KMS-11 (cell line): Measurements from ENCODE around the gene TSPAN18.

ENCODE experiments used
- H2AFZ ChIP-seq: fragments of 200-600 bp; sonication (generic); 2 replicates; pipeline ENCODE4 v1.6.1; 2016; ENCODE audit warnings: antibody characterized with exemption, mixed run types, low read depth
- H3K27ac ChIP-seq: fragments of 200-600 bp; sonication (generic); 2 replicates; pipeline ENCODE4 v1.6.1; 2016; ENCODE audit warnings: mild to moderate bottlenecking, mixed run types
- H3K27me3 ChIP-seq: fragments of 200-600 bp; sonication (generic); 2 replicates; pipeline ENCODE4 v1.6.1; 2017; ENCODE audit warnings: mild to moderate bottlenecking, low read depth, mixed run types, moderate library complexity; ENCODE audit not compliant: insufficient read depth
- H3K36me3 ChIP-seq: fragments of 200-600 bp; sonication (generic); 2 replicates; pipeline ENCODE4 v1.6.1; 2017; ENCODE audit warnings: mild to moderate bottlenecking, mixed run types; ENCODE audit not compliant: insufficient read depth
- H3K4me1 ChIP-seq: fragments of 200-600 bp; sonication (generic); 2 replicates; pipeline ENCODE4 v1.6.1; 2016; ENCODE audit warnings: mild to moderate bottlenecking, low read depth, mixed run types; ENCODE audit not compliant: poor library complexity, severe bottlenecking
- H3K4me2 ChIP-seq: fragments of 200-600 bp; sonication (generic); 2 replicates; pipeline ENCODE4 v1.7.0; 2016; ENCODE audit warnings: mild to moderate bottlenecking, mixed run types
- H3K4me3 ChIP-seq: fragments of 200-600 bp; sonication (generic); IDR thresholded peaks from 2 replicates; pipeline ENCODE4 v1.6.1; 2017; ENCODE audit warnings: low read depth, low read length, mixed read lengths; ENCODE audit not compliant: insufficient read depth
- H3K79me2 ChIP-seq: fragments of 200-600 bp; sonication (generic); 2 replicates; pipeline ENCODE4 v1.6.1; 2016; ENCODE audit warnings: low read depth, mixed run types; ENCODE audit not compliant: insufficient read depth
- H3K9ac ChIP-seq: fragments of 200-600 bp; sonication (generic); 2 replicates; pipeline ENCODE4 v1.6.1; 2016; ENCODE audit warnings: mild to moderate bottlenecking, mixed run types
- H4K20me1 ChIP-seq: fragments of 200-600 bp; sonication (generic); 2 replicates; pipeline ENCODE4 v1.6.1; 2016; ENCODE audit warnings: mild to moderate bottlenecking, mixed run types; ENCODE audit not compliant: insufficient read depth
- TF ChIP-seq, protein P1 (sequence below): fragments of 200-600 bp; sonication (generic); conservative IDR thresholded peaks from 2 replicates; pipeline ENCODE4 v1.6.1; 2017; ENCODE audit warnings: low read depth, mild to moderate bottlenecking, antibody characterized with exemption, low read length, moderate library complexity, mixed read lengths

Gene TSPAN18

DNA sequence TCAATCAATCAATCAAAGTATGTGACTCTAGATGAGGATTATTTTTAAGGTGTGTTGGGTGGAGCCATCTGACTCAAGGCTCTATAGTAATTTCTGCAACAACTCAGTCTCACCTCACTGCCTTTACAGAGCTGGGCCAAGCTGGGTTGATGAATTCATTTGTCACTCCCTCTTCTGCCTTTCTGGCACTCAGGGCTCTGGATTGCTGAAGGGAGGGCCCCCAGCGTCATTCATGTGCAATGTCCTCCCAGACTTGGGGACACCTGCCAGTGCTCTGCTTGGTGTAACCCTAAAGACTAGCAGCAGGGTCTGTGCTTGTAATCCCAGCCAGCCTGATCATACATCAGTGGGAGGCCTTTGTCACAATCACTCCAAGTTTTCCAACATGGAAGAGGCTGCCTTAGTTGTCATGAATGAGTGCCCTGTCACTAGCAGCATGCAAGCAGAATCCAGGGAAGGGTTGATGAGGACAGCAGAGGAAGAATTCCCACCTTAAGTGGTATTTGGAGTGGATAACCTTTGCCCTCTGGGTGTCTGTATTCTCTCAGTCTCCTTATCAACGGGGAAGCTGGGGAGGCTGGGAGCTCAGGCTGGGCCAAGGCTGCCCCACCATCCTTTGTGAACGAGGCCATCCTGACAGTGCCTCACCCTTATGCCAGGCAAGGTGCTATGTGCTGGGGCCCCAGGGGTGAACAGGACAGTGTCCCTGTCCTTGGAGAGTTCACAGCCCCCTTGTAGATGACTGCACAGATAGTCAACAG is 225.9 kb downstream of the TSPAN18 start:
- no peak overlapping the region for H3K27ac ChIP-seq
- H3K4me3 ChIP-seq: no peak overlapping the region
- H4K20me1 ChIP-seq: no peaks in the 10 kb centered on the region
- no peaks in the 10 kb centered on the region for H3K79me2 ChIP-seq
- H3K4me2 ChIP-seq: no peak overlapping the region
- H2AFZ ChIP-seq: no peak overlapping the region
- no peaks in the 10 kb centered on the region for H3K36me3 ChIP-seq
- no peaks in the 10 kb centered on the region; the same call in 1 of the 2 replicates for H3K27me3 ChIP-seq
- no peak overlapping the region for H3K9ac ChIP-seq
- TF ChIP-seq, protein P1, sequence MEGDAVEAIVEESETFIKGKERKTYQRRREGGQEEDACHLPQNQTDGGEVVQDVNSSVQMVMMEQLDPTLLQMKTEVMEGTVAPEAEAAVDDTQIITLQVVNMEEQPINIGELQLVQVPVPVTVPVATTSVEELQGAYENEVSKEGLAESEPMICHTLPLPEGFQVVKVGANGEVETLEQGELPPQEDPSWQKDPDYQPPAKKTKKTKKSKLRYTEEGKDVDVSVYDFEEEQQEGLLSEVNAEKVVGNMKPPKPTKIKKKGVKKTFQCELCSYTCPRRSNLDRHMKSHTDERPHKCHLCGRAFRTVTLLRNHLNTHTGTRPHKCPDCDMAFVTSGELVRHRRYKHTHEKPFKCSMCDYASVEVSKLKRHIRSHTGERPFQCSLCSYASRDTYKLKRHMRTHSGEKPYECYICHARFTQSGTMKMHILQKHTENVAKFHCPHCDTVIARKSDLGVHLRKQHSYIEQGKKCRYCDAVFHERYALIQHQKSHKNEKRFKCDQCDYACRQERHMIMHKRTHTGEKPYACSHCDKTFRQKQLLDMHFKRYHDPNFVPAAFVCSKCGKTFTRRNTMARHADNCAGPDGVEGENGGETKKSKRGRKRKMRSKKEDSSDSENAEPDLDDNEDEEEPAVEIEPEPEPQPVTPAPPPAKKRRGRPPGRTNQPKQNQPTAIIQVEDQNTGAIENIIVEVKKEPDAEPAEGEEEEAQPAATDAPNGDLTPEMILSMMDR: no peak
- H3K4me1 ChIP-seq: no peaks in the 10 kb centered on the region

DNA sequence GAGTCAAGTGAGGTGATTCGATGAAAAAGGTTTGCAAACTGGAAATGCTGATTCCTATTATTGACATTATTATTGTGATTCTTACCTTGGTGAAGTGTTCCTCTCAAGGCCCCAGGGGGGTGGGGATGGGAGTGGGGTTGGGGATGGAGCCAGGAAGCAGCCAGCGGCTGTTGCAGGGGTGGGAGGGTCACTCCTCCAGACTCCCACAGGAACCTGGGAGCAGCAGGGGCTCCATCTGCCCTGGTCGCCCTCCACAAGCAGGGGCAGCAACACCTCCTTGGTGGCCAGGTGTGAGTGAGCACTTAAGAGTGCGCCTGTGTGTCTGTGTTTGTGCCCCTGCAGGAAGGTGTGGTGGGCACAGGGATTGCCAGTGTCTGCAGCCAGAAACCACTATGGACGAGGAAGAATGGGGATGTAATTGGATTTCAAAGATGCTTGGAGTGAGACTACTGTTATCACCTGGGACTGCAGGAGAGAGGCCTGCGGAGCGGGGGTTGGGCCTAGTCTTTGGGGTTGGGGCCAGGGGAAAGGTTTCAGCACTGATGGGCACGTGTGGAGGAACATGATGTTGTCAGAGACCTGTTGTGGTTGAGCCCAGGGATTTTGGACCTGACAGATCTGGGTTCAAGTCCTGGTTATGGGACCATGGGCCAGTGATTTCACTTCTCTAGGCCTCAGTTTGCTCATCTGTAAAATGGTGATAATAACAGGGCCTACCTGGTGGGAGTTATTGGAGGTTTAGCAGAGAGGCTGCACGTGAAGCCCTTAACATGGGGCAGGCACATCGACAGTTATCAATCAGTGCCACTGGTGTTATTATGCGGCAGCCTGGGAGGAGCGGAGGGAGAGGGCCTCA is 227.5 kb downstream of the TSPAN18 start:
- Histone ChIP-seq H3K9ac (no peak overlapping the region), H3K79me2 (no peaks in the 10 kb centered on the region), H3K36me3 (no peaks in the 10 kb centered on the region), H3K27ac (no peak overlapping the region), H4K20me1 (no peaks in the 10 kb centered on the region), H3K27me3 (no peaks in the 10 kb centered on the region; the same call in 1 of the 2 replicates), H3K4me2 (no peak overlapping the region), H2AFZ (no peak overlapping the region), H3K4me3 (no peak overlapping the region), H3K4me1 (no peaks in the 10 kb centered on the region)
- TF ChIP-seq, protein P1: no peak

DNA sequence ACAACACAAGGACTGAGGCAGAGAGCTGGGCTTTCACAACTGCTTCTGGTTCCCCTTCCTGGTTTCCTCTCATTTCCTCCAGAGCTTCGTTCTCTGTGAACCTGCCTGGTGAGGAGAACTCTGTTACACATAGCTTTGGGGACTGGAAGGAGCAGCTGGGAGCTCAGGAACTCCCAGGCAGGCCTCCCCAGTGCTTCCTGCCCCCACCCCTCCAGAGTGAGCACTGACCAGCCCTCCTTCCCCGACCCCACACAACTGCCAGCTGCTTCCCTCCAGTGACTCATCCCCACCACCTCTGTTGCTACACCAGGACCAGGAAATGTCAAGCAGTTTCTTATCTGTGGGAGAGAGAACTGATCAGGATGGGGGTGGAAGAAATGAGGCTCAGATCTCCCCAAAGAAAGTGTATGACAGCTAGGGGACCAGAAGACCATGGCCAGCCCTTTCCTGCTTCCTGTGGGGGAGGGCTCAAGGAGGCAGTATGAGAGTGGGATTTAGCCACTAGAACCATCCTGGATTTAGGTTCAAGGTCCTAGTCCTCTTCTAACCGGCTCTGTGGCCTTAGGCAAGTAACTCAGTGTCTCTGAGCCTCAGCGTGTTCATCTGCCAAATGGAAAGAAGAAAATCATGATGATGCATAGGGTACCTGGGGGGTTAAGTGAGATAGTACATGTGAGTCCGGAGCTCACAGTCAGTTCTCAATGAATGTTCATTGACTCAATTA is 228.4 kb downstream of the TSPAN18 start:
- no peak overlapping the region for H3K9ac ChIP-seq
- H2AFZ ChIP-seq: no peak overlapping the region
- no peak overlapping the region for H3K27ac ChIP-seq
- TF ChIP-seq, protein P1: no peak
- no peak overlapping the region for H3K4me3 ChIP-seq
- H3K4me2 ChIP-seq: no peak overlapping the region
- no peaks in the 10 kb centered on the region for H4K20me1 ChIP-seq
- H3K79me2 ChIP-seq: no peaks in the 10 kb centered on the region
- H3K27me3 ChIP-seq: no peaks in the 10 kb centered on the region; the same call in 1 of the 2 replicates
- H3K36me3 ChIP-seq: no peaks in the 10 kb centered on the region
- H3K4me1 ChIP-seq: no peaks in the 10 kb centered on the region

DNA sequence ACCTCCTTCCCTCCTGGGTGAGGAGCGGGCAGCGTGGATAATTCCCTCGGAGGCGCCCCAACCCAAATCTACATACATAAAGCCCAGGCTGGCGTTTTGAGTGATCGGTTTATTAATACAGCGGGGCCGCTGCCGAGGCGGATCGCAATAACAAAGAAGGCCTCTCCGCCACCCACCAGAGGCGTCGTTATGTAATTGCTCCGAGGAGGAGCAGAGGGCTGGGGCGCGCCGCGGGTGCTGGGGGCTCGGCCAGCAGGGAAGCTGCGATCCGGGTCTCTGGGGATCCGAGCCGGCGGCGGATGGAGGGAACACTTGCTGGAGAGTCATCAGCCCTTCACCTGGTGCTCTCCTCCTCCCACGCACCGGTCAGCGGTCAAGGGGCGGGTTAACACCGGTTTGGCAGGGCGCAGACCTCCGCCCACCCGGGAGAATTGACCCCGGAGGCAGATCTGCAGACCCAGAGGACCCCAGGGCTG is 230.3 kb downstream of the TSPAN18 start:
- Histone ChIP-seq H3K4me3 (no peak overlapping the region), H3K9ac (no peak overlapping the region)

More for the DNA sequence above, 230.3 kb downstream of the TSPAN18 start:
- Histone ChIP-seq H3K4me2 (no peak overlapping the region), H3K27me3 (no peaks in the 10 kb centered on the region), H3K4me1 (no peaks in the 10 kb centered on the region), H4K20me1 (no peaks in the 10 kb centered on the region), H3K79me2 (no peaks in the 10 kb centered on the region), H3K36me3 (no peaks in the 10 kb centered on the region), H3K27ac (no peak overlapping the region), H2AFZ (no peak overlapping the region)
- TF ChIP-seq, protein P1: no peak
